Astrocyte (in vitro differentiated cells and primary cell): ENCODE measurements around the gene KAT2B. TPM values are rescaled to one million over a fixed set of nuclear protein-coding genes. Genes with fewer than 3 reads are reported as not detected.

Experiments used
- DNase-seq: peaks from one replicate; pipeline ENCODE4 v3.0.0-alpha.2; 2010; ENCODE audit warnings: low read depth
- FAIRE-seq: peaks from 2 replicates; lab custom pipeline; 2011; peaks lifted over from hg19 to GRCh38; lab: Jason Lieb, UNC
- H2AFZ ChIP-seq: 2 replicates; pipeline ENCODE4 v1.6.0; 2012; ENCODE audit warnings: low read depth, low read length, inconsistent platforms
- H3K27ac ChIP-seq: 2 replicates; pipeline ENCODE4 v1.5.1; 2011; ENCODE audit warnings: low read depth, low read length, inconsistent platforms
- H3K27me3 ChIP-seq: 2 replicates; pipeline ENCODE4 v1.6.0; 2011; ENCODE audit warnings: low read length, inconsistent platforms; ENCODE audit not compliant: insufficient read depth
- H3K36me3 ChIP-seq: 2 replicates; pipeline ENCODE4 v1.5.1; 2011; ENCODE audit warnings: low read length, inconsistent platforms; ENCODE audit not compliant: insufficient read depth
- H3K4me1 ChIP-seq: 2 replicates; pipeline ENCODE4 v1.5.1; 2011; ENCODE audit warnings: low read length, inconsistent platforms; ENCODE audit not compliant: insufficient read depth
- H3K4me2 ChIP-seq: 2 replicates; pipeline ENCODE4 v1.6.0; 2012; ENCODE audit warnings: low read length, inconsistent platforms
- H3K4me3 ChIP-seq: 2 replicates; pipeline ENCODE4 v1.5.1; 2011; ENCODE audit warnings: low read depth, mild to moderate bottlenecking, low read length, inconsistent platforms; ENCODE audit not compliant: insufficient read depth
- H3K79me2 ChIP-seq: 2 replicates; pipeline ENCODE4 v1.6.0; 2012; ENCODE audit warnings: mild to moderate bottlenecking, low read length, inconsistent platforms; ENCODE audit not compliant: insufficient read depth
- H3K9ac ChIP-seq: 2 replicates; pipeline ENCODE4 v1.6.0; 2012; ENCODE audit warnings: mild to moderate bottlenecking, low read length, inconsistent platforms
- H3K9me3 ChIP-seq: 2 replicates; pipeline ENCODE4 v1.5.1; 2012; ENCODE audit warnings: low read depth, mild to moderate bottlenecking, low read length, inconsistent platforms; ENCODE audit not compliant: insufficient read depth
- H4K20me1 ChIP-seq: 2 replicates; pipeline ENCODE4 v1.6.0; 2012; ENCODE audit warnings: low read length, inconsistent platforms; ENCODE audit not compliant: insufficient read depth
- H3K27ac Mint-ChIP-seq: one replicate; pipeline ENCODE4 v1.8.0; 2021; ENCODE audit warnings: mild to moderate bottlenecking, mixed read lengths; ENCODE audit not compliant: unreplicated experiment
- H3K27me3 Mint-ChIP-seq: one replicate; pipeline ENCODE4 v1.8.0; 2021; ENCODE audit warnings: low read depth, mixed read lengths; ENCODE audit not compliant: unreplicated experiment
- H3K36me3 Mint-ChIP-seq: one replicate; pipeline ENCODE4 v1.8.0; 2021; ENCODE audit warnings: low read depth, mixed read lengths; ENCODE audit not compliant: unreplicated experiment
- H3K4me1 Mint-ChIP-seq: one replicate; pipeline ENCODE4 v1.8.0; 2021; ENCODE audit warnings: low read depth, mixed read lengths; ENCODE audit not compliant: unreplicated experiment
- H3K4me3 Mint-ChIP-seq: one replicate; pipeline ENCODE4 v1.8.0; 2021; ENCODE audit warnings: mild to moderate bottlenecking, moderate library complexity, mixed read lengths; ENCODE audit not compliant: unreplicated experiment
- H3K9me3 Mint-ChIP-seq: one replicate; pipeline ENCODE4 v1.8.0; 2021; ENCODE audit warnings: mild to moderate bottlenecking, mixed read lengths; ENCODE audit not compliant: unreplicated experiment
- EZH2 ChIP-seq: IDR thresholded peaks from 2 replicates; pipeline ENCODE4 v1.6.1; 2012; ENCODE audit warnings: mild to moderate bottlenecking, low read length, inconsistent platforms; ENCODE audit not compliant: insufficient read depth
- total RNA-seq: library from RNA; stranded (reverse); gene quantifications from 2 replicates; pipeline ENCODE4 v1.2.1, GENCODE V29; 2021
- TF ChIP-seq, protein P1 (sequence below): IDR thresholded peaks from 2 replicates; pipeline ENCODE4 v1.5.1; 2011; ENCODE audit warnings: low read depth, mild to moderate bottlenecking, inconsistent platforms, low read length, moderate library complexity; ENCODE audit not compliant: insufficient read depth

Gene KAT2B
- total RNA-seq, 1 donor from 2014 or later = 4.9 TPM

DNA sequence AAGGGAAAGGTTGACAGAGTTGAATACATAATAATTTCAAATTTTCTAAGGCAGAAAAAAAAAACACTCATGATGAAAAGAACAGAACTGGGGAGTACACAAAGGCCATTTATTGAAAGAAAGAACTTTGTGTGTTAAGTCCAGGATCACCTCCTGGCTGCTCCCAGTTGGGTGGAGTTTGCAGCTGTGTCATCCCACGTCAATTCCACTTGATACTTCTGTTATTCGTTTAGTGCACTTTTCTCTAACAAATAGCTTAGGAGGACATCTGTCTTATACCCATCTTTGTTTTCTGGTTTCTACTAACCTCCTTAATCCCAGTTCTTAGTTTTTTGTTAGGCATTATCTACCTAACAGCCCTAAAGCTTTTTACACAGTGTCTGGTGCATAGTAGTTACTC, 101.1 kb downstream of the KAT2B start:
- Histone ChIP-seq H3K36me3 (no peaks in the 10 kb centered on the region), H4K20me1 (no peaks in the 10 kb centered on the region), H3K9me3 (no peaks in the 10 kb centered on the region), H3K79me2 (no peaks in the 10 kb centered on the region), H3K4me2 (no peak overlapping the region), H2AFZ (no peak overlapping the region), H3K27me3 (no peaks in the 10 kb centered on the region), H3K4me3 (no peak overlapping the region), H3K9ac (no peak overlapping the region), H3K4me1 (no peaks in the 10 kb centered on the region), H3K27ac (no peak overlapping the region)
- Mint-ChIP-seq H3K36me3 (no peaks in the 10 kb centered on the region), H3K4me1 (peaks cover 6% of the 10 kb centered on the region), H3K27me3 (no peaks in the 10 kb centered on the region), H3K4me3 (no peak overlapping the region), H3K27ac (no peak overlapping the region), H3K9me3 (no peaks in the 10 kb centered on the region)
- TF ChIP-seq EZH2 = no peak
- TF ChIP-seq, protein P1, sequence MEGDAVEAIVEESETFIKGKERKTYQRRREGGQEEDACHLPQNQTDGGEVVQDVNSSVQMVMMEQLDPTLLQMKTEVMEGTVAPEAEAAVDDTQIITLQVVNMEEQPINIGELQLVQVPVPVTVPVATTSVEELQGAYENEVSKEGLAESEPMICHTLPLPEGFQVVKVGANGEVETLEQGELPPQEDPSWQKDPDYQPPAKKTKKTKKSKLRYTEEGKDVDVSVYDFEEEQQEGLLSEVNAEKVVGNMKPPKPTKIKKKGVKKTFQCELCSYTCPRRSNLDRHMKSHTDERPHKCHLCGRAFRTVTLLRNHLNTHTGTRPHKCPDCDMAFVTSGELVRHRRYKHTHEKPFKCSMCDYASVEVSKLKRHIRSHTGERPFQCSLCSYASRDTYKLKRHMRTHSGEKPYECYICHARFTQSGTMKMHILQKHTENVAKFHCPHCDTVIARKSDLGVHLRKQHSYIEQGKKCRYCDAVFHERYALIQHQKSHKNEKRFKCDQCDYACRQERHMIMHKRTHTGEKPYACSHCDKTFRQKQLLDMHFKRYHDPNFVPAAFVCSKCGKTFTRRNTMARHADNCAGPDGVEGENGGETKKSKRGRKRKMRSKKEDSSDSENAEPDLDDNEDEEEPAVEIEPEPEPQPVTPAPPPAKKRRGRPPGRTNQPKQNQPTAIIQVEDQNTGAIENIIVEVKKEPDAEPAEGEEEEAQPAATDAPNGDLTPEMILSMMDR = no peak
- no peak for FAIRE-seq
- no peak for DNase-seq

DNA sequence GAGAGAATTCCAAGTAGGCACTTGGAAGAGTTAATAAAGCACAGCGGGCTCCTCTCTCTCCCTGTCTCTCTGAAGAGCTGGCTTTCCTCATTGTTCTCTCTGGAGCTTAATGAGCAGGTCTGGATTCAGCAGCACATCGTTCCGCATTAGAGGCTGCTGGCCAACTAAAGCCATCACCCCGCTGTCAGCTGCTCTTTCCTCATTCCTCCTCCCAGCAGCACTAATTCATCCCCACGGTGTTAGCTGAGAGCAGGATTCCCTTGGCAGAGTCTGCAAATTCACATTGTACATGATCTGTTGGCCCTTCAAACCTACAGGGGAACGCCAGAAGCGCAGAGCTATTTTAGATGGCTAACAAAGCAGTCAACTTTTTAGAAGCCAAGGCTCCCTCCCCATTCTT, 101.6 kb downstream of the KAT2B start:
- H3K4me1 ChIP-seq = no peaks in the 10 kb centered on the region
- no peaks in the 10 kb centered on the region for H3K79me2 ChIP-seq
- no peak overlapping the region for H3K4me3 ChIP-seq
- no peaks in the 10 kb centered on the region for H4K20me1 ChIP-seq
- FAIRE-seq (no peak), DNase-seq (peak; percentile 43)
- Mint-ChIP-seq H3K27ac (no peak overlapping the region), H3K9me3 (no peaks in the 10 kb centered on the region), H3K36me3 (no peaks in the 10 kb centered on the region), H3K4me1 (peaks cover 6% of the 10 kb centered on the region), H3K27me3 (no peaks in the 10 kb centered on the region), H3K4me3 (no peak overlapping the region)
- no peaks in the 10 kb centered on the region for H3K36me3 ChIP-seq
- no peak overlapping the region for H3K9ac ChIP-seq
- peak overlapping the region; percentile 58 for H2AFZ ChIP-seq
- H3K9me3 ChIP-seq = no peaks in the 10 kb centered on the region
- H3K27me3 ChIP-seq = no peaks in the 10 kb centered on the region
- TF ChIP-seq, protein P1 = no peak
- no peak for TF ChIP-seq EZH2
- no peak overlapping the region for H3K4me2 ChIP-seq
- H3K27ac ChIP-seq = no peak overlapping the region

DNA sequence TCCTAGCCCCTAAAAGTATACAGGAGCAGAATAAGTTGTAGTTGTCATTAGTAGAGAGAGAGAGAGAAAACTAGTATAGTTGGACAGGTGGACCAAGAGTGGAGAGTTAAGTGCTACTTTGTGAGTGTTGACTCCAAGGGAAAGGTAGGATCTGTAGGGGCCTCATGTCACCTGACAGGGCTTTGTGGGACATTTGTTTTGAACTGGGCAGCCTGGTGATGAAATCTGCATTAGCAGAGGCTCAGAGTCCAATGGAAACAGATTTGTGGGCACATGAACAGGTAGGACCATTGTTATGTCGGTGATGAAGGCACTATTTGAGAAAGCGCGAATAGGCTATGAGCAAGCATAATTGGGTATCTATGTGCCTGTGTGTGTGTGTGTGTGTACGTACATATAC, 102.3 kb downstream of the KAT2B start:
- Histone ChIP-seq H3K27ac (no peak overlapping the region), H2AFZ (no peak overlapping the region), H4K20me1 (no peaks in the 10 kb centered on the region), H3K4me2 (no peak overlapping the region), H3K4me3 (no peak overlapping the region), H3K27me3 (no peaks in the 10 kb centered on the region), H3K9me3 (no peaks in the 10 kb centered on the region), H3K4me1 (no peaks in the 10 kb centered on the region), H3K36me3 (no peaks in the 10 kb centered on the region), H3K9ac (no peak overlapping the region), H3K79me2 (no peaks in the 10 kb centered on the region)
- H3K27me3 Mint-ChIP-seq = no peaks in the 10 kb centered on the region
- DNase-seq (no peak), FAIRE-seq (no peak)
- H3K36me3 Mint-ChIP-seq = no peaks in the 10 kb centered on the region
- peaks cover 6% of the 10 kb centered on the region for H3K4me1 Mint-ChIP-seq
- TF ChIP-seq EZH2 = no peak
- TF ChIP-seq, protein P1 = no peak
- H3K27ac Mint-ChIP-seq = no peak overlapping the region
- H3K4me3 Mint-ChIP-seq = no peak overlapping the region
- no peaks in the 10 kb centered on the region for H3K9me3 Mint-ChIP-seq
